Measurements from ENCODE around the gene ZNF578. TPM values are rescaled to one million over a fixed set of nuclear protein-coding genes. Genes with fewer than 3 reads are reported as not detected.
"Not testable (repeated sequence)": the region's sequence is repeated elsewhere in the genome, so short reads cannot be mapped to it uniquely, and the experiment has no call there.

ZNF578 gene
- total RNA-seq, 1 donor from 2014 or later = not detected

GRCh38 chr19:52554216-52554971 is 101.0 kb downstream of the ZNF578 start:
- no peak for TF ChIP-seq CTCF (IDR thresholded peaks at IDR 0.05)
- H3K27ac ChIP-seq = no peak overlapping the region
- no peak overlapping the region for H3K4me3 ChIP-seq
- DNase-seq (ENCODE audit: low spot score in 2 of 2) = no peak
- H3K27me3 ChIP-seq = no peaks in the 10 kb centered on the region
- intact Hi-C loops (cut with DNase I) = no loop called here
- peaks cover 79 to 95% of the 10 kb centered on the region in 2 donors for H3K9me3 ChIP-seq
- no peaks in the 10 kb centered on the region for H3K4me1 ChIP-seq
- peaks cover 68 to 95% of the 10 kb centered on the region in 2 donors for H3K36me3 ChIP-seq

- intact Hi-C loops (cut with DNase I) = no loop called here
- peaks cover 77 to 100% of the 10 kb centered on the region in 2 donors for H3K9me3 ChIP-seq
These were observed 104.1 kb downstream of the ZNF578 start for GRCh38 chr19:52557231-52557995.

GRCh38 chr19:52558732-52559445 is 105.5 kb downstream of the ZNF578 start:
- intact Hi-C loops (cut with DNase I); H3K4me1 ChIP-seq; H3K4me3 ChIP-seq; H3K27me3 ChIP-seq; DNase-seq (ENCODE audit: low spot score in 2 of 2); H3K27ac ChIP-seq: not testable (repeated sequence)
- peaks cover 40 to 96% of the 10 kb centered on the region in 2 donors for H3K36me3 ChIP-seq
- peaks cover 68 to 100% of the 10 kb centered on the region in 2 donors for H3K9me3 ChIP-seq

More at GRCh38 chr19:52557231-52557995, 104.1 kb downstream of the ZNF578 start:
- TF ChIP-seq CTCF (IDR thresholded peaks at IDR 0.05) = no peak
- H3K27ac ChIP-seq = no peak overlapping the region
- no peaks in the 10 kb centered on the region for H3K27me3 ChIP-seq
- H3K36me3 ChIP-seq = peaks cover 54 to 96% of the 10 kb centered on the region in 2 donors
- no peak for DNase-seq (ENCODE audit: low spot score in 2 of 2)
- no peak overlapping the region for H3K4me3 ChIP-seq
- no peaks in the 10 kb centered on the region for H3K4me1 ChIP-seq

- H3K4me3 ChIP-seq; H3K27ac ChIP-seq; intact Hi-C loops (cut with DNase I); H3K4me1 ChIP-seq; H3K27me3 ChIP-seq; DNase-seq (ENCODE audit: low spot score in 2 of 2): not testable (repeated sequence)
- H3K36me3 ChIP-seq = peaks cover 23 to 81% of the 10 kb centered on the region in 2 donors
- peaks cover 46 to 95% of the 10 kb centered on the region in 2 donors for H3K9me3 ChIP-seq
These were observed 108.3 kb downstream of the ZNF578 start for GRCh38 chr19:52561611-52562010.

Other genes with a start within 250 kb of the ZNF578 start
- gene ZNF766, start 184.0 kb upstream of the ZNF578 start, total RNA-seq = 2.3 TPM
- gene ZNF480, start 156.4 kb upstream of the ZNF578 start, total RNA-seq = 4.4 TPM
- gene ZNF610, start 117.3 kb upstream of the ZNF578 start, total RNA-seq = not detected
- 21.5 TPM for gene ZNF880, start 83.6 kb upstream of the ZNF578 start, total RNA-seq
- gene ZNF528, start 55.7 kb upstream of the ZNF578 start, total RNA-seq = 4.0 TPM
- not detected for gene ZNF534, start 24.4 kb upstream of the ZNF578 start, total RNA-seq
- gene ZNF808, start 74.1 kb downstream of the ZNF578 start, total RNA-seq = 9.0 TPM
- gene ZNF701, start 116.7 kb downstream of the ZNF578 start, total RNA-seq = 13.2 TPM
- gene ZNF83, start 184.8 kb downstream of the ZNF578 start, total RNA-seq = 29.1 TPM

Data from ascending aorta (tissue), 2 donors.